GM20000 (cell line): ENCODE data around the gene KLF13.

Experiments
- DNase-seq: peaks from one replicate; pipeline ENCODE4 v3.0.0; 2012; ENCODE audit warnings: low spot score
- TF ChIP-seq, protein P1 (sequence below): IDR thresholded peaks from 2 replicates; pipeline ENCODE4 v1.5.1; 2012; ENCODE audit warnings: mild to moderate bottlenecking, control low read depth; ENCODE audit errors: extremely low read depth, missing control alignments

The KLF13 gene

DNA sequence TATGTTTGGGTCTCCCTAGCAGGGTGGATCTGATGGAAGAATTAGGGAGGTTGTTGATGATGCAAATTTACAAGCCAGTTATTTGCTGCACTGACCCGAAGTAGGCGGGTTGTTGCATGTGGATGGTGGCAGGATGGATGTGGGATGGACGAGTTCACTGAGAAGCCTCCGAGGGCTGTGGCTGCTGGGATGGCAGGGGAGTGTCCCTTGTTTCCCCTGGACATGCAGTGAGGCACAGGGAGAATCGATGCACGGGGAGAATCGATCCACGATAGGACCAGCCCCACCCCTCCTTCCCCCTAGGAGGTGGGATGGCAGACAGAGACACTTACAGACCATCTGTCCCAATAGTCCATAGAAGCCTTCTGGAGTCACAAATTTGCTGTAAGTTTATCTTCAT is 31.0 kb upstream of the KLF13 start:
- DNase-seq: no peak
- TF ChIP-seq, protein P1, sequence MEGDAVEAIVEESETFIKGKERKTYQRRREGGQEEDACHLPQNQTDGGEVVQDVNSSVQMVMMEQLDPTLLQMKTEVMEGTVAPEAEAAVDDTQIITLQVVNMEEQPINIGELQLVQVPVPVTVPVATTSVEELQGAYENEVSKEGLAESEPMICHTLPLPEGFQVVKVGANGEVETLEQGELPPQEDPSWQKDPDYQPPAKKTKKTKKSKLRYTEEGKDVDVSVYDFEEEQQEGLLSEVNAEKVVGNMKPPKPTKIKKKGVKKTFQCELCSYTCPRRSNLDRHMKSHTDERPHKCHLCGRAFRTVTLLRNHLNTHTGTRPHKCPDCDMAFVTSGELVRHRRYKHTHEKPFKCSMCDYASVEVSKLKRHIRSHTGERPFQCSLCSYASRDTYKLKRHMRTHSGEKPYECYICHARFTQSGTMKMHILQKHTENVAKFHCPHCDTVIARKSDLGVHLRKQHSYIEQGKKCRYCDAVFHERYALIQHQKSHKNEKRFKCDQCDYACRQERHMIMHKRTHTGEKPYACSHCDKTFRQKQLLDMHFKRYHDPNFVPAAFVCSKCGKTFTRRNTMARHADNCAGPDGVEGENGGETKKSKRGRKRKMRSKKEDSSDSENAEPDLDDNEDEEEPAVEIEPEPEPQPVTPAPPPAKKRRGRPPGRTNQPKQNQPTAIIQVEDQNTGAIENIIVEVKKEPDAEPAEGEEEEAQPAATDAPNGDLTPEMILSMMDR: no peak

DNA sequence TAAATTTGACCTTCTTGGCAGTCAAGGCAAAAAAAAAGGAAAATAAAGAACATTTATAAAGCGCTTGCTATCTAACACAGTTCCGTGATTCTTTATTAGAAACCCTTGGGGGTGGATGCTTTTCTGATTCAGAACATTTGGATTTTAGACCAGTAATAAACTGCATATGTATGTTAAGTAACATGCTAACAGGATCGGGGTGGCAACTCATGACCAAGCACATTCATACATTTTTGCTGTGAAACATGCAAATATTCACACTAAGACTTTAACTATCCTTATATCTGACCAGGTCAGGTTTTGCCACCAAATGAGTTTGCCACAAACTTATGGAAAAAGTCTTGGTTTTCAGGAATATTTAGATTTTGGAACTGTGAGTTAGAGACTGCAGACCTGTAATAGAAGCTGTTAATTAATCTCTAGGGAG is 30.4 kb upstream of the KLF13 start:
- TF ChIP-seq, protein P1: no peak
- DNase-seq: no peak

DNA sequence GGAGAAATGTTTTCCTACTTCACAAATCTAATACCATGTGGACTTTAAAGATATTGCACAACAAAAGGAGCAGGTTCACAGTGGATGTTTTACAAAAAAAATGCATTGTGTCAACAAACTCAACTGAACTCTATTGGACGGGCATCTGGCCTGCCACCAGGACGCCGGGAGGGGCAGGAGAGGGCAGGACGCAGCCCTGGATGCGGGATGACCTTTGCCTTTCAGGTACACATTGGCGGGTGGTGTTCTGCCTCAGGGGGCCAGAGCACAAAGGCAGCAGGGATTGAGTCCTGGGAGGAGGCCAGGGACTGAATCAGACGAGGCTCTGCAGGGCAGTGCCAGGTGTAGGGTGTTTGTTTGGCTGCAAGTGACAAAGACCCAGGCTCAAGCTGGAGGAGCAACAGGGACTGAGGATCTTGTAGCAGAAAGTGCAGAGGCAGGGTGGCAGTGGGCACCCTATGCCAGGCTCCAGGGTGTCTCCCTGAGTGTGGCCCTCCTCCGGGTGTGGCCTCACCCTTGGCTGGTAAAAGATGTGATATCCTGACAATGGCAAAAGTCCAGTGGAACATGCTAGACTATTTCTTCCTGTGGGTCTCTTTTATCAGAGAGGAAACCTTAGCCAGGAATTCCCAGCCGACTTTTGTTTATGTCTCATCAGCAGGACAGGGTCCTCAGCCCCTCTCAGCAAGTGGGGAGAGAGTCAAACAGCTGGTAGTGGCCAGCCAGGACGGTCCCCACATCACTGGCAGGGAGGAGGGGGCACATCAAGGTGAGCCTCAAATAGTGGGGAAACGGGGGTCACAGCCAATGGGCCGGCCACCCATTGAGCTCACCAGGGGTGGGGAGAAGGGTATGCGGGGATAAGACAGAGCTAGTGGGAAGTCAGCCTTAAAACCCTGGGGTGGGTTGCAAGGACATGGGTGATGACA is 29.7 kb upstream of the KLF13 start:
- TF ChIP-seq, protein P1: no peak
- no peak for DNase-seq

DNA sequence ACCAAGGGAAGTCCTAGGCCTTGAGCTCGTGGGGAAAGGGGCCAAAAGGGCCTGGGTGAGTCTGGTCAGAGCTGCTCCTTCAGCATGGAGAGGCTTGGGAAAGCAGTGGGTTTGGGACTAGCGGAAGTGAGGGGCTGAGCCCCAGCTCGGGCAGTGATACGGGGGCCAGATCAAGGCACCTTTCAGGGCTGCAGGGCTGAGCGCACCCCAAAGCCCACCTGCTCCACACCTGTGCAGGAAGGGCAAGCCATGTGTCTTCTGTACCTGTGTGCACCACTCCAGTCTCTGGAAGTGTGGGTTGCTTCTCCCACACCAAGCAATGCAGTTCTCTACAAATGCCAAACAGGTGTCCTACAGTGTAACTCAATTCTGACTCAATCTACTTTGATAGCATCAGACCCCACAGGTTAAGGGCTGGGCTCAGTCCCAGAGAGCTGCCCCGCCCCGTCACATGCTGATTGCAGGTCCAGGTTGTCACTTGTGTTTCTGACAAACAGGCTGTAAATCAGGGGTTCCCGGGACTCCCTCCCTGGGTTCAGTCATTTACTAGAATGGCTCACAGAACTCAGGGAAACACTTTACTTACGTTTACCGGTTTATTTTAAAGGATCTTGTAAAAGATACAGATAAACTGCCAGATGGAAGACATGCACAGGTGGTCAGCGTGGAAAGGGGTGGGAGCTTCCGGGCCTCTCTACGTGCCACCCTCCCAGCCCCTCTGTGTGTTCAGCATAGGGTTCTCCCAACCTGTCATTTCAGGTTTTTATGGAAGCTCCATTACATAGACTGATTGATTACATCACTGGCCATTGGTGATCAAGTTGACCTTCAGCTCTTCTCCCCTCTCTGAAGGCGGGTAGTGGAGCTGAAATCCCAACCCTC is 28.8 kb upstream of the KLF13 start:
- DNase-seq: no peak
- TF ChIP-seq, protein P1: no peak

GRCh38 chr15:31298707-31299172 is 27.9 kb upstream of the KLF13 start:
- DNase-seq: no peak
- TF ChIP-seq, protein P1: no peak

DNA sequence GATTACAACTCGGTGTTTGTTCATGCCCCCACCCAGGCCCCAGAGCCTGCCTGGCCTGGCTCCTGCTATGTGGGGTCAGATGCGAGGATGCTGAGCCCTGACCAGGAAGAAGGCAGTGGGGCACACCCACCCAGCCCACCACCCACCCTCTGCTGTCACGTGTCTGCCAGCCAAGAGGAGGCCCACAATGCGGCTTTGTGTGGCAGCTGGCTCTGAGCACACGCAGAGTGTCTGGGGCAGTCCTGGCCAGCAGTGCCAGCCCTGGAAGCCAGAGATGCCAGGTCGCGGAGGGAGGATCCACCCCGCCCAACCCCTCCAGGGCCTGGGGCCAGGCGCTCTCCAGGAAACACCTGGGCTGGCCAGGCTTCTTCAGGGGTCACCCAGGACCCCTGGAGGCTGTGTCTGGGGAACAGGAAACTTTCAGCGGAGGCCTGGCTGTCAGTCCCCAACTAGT is 26.4 kb upstream of the KLF13 start:
- TF ChIP-seq, protein P1: no peak

More for the DNA sequence above, 26.4 kb upstream of the KLF13 start:
- DNase-seq: no peak
